OCI-LY1 (cell line): ENCODE results near the gene TCN1.

Experiments
- H2AFZ ChIP-seq: fragments of 200-600 bp; sonication (generic), shearing (Covaris generic); 2 replicates; pipeline ENCODE4 v1.6.0; 2014; ENCODE audit warnings: antibody characterized with exemption, mild to moderate bottlenecking, low read length
- H3F3A ChIP-seq: fragments of 200-600 bp; sonication (generic), shearing (Covaris generic); 2 replicates; pipeline ENCODE4 v1.6.0; 2014; ENCODE audit warnings: mild to moderate bottlenecking, antibody characterized with exemption, low read length, moderate library complexity; ENCODE audit not compliant: insufficient read depth
- H3K27ac ChIP-seq: fragments of 200-600 bp; sonication (generic); 2 replicates; pipeline ENCODE4 v1.5.1; 2014; ENCODE audit warnings: low read length, mixed run types, mild to moderate bottlenecking, low read depth; ENCODE audit not compliant: poor library complexity, severe bottlenecking
- H3K27me3 ChIP-seq: fragments of 200-600 bp; sonication (generic); 2 replicates; pipeline ENCODE4 v1.6.0; 2014; ENCODE audit warnings: antibody characterized with exemption, mild to moderate bottlenecking, low read length, moderate library complexity; ENCODE audit not compliant: insufficient read depth
- H3K36me3 ChIP-seq: fragments of 200-600 bp; sonication (generic); 2 replicates; pipeline ENCODE4 v1.6.1; 2014; ENCODE audit warnings: mild to moderate bottlenecking, antibody characterized with exemption, low read length, moderate library complexity, mixed read lengths; ENCODE audit not compliant: insufficient read depth
- H3K4me1 ChIP-seq: fragments of 200-600 bp; sonication (generic); 2 replicates; pipeline ENCODE4 v1.5.1; 2014; ENCODE audit warnings: mild to moderate bottlenecking, low read length, moderate library complexity; ENCODE audit not compliant: insufficient read depth, severe bottlenecking
- H3K4me2 ChIP-seq: fragments of 200-600 bp; sonication (generic), shearing (Covaris generic); 2 replicates; pipeline ENCODE4 v1.6.1; 2014; ENCODE audit warnings: low read length
- H3K4me3 ChIP-seq: fragments of 200-600 bp; sonication (generic); 2 replicates; pipeline ENCODE4 v1.5.1; 2014; ENCODE audit warnings: low read length, low read depth, mild to moderate bottlenecking, mixed read lengths; ENCODE audit not compliant: poor library complexity, severe bottlenecking
- H3K79me2 ChIP-seq: fragments of 200-600 bp; shearing (Covaris generic); 2 replicates; pipeline ENCODE4 v1.6.1; 2016; ENCODE audit warnings: mixed run types, low read length, mixed read lengths; ENCODE audit not compliant: insufficient read depth
- H3K9ac ChIP-seq: fragments of 200-600 bp; sonication (generic), shearing (Covaris generic); 2 replicates; pipeline ENCODE4 v1.6.1; 2014; ENCODE audit warnings: mild to moderate bottlenecking, low read length, mixed read lengths
- H3K9me2 ChIP-seq: fragments of 200-600 bp; sonication (generic), shearing (Covaris generic); 2 replicates; pipeline ENCODE4 v1.6.1; 2014; ENCODE audit warnings: low read depth, mild to moderate bottlenecking, low read length, mixed read lengths
- H3K9me3 ChIP-seq: fragments of 200-600 bp; shearing (Covaris generic); 2 replicates; pipeline ENCODE4 v1.6.1; 2014; ENCODE audit warnings: low read length, mixed read lengths
- H4K20me1 ChIP-seq: fragments of 200-600 bp; sonication (generic), shearing (Covaris generic); 2 replicates; pipeline ENCODE4 v1.6.0; 2016; ENCODE audit warnings: mild to moderate bottlenecking, low read length; ENCODE audit not compliant: insufficient read depth
- CTCF ChIP-seq: fragments of 200-600 bp; sonication (generic), shearing (Covaris generic); IDR thresholded peaks from 2 replicates; pipeline ENCODE4 v1.5.1; 2017; ENCODE audit warnings: mild to moderate bottlenecking, antibody characterized with exemption, low read length, moderate library complexity, mixed read lengths
- EZH2 ChIP-seq: fragments of 200-600 bp; sonication (generic), shearing (Covaris generic); IDR thresholded peaks from 2 replicates; pipeline ENCODE4 v1.8.0; 2017; ENCODE audit warnings: borderline replicate concordance, mixed run types, mild to moderate bottlenecking, antibody characterized with exemption, low read length, moderate library complexity, mixed read lengths

The TCN1 gene

GRCh38 chr11:59865031-59865430 is 1.3 kb downstream of the TCN1 start:
- no peak for TF ChIP-seq EZH2
- no peak for TF ChIP-seq CTCF
- Histone ChIP-seq H2AFZ (no peak overlapping the region), H3F3A (no peaks in the 10 kb centered on the region), H3K36me3 (no peaks in the 10 kb centered on the region), H3K4me1 (no peaks in the 10 kb centered on the region), H3K79me2 (no peaks in the 10 kb centered on the region), H3K4me3 (no peak overlapping the region), H3K9me3 (no peaks in the 10 kb centered on the region), H4K20me1 (no peaks in the 10 kb centered on the region), H3K9me2 (no peaks in the 10 kb centered on the region), H3K4me2 (no peak overlapping the region), H3K9ac (no peak overlapping the region), H3K27ac (no peak overlapping the region), H3K27me3 (no peaks in the 10 kb centered on the region)

GRCh38 chr11:59862252-59862651 is 4.0 kb downstream of the TCN1 start:
- Histone ChIP-seq H3K9me2 (no peaks in the 10 kb centered on the region), H3K4me3 (no peak overlapping the region), H3K4me1 (no peaks in the 10 kb centered on the region), H3K79me2 (no peaks in the 10 kb centered on the region), H2AFZ (no peak overlapping the region), H3K36me3 (no peaks in the 10 kb centered on the region), H3F3A (no peaks in the 10 kb centered on the region), H3K9me3 (no peaks in the 10 kb centered on the region), H3K4me2 (no peak overlapping the region), H3K9ac (no peak overlapping the region), H4K20me1 (no peaks in the 10 kb centered on the region), H3K27me3 (no peaks in the 10 kb centered on the region), H3K27ac (no peak overlapping the region)
- TF ChIP-seq EZH2 = no peak
- no peak for TF ChIP-seq CTCF

- Histone ChIP-seq H3K36me3 (no peaks in the 10 kb centered on the region), H4K20me1 (no peaks in the 10 kb centered on the region), H3K4me3 (no peak overlapping the region), H3K9me2 (no peaks in the 10 kb centered on the region), H3K27ac (no peak overlapping the region), H3K4me1 (no peaks in the 10 kb centered on the region), H3K79me2 (no peaks in the 10 kb centered on the region), H3F3A (no peaks in the 10 kb centered on the region), H3K27me3 (no peaks in the 10 kb centered on the region), H3K9me3 (no peaks in the 10 kb centered on the region), H2AFZ (no peak overlapping the region), H3K4me2 (no peak overlapping the region), H3K9ac (no peak overlapping the region)
- TF ChIP-seq EZH2 = no peak
- no peak for TF ChIP-seq CTCF
These were observed 6.6 kb downstream of the TCN1 start for GRCh38 chr11:59859673-59860072.
